NB4 (cell line): ENCODE data around the gene EPB41L3.

ENCODE experiments used
- MYC ChIP-seq: IDR thresholded peaks from 2 replicates; pipeline ENCODE4 v1.6.1; 2011; ENCODE audit warnings: low read depth, low read length
- POLR2A ChIP-seq: IDR thresholded peaks from 2 replicates; pipeline ENCODE4 v1.6.1; 2011; ENCODE audit warnings: mild to moderate bottlenecking; ENCODE audit not compliant: insufficient read length; ENCODE audit errors: extremely low read depth
- TF ChIP-seq, protein P1 (sequence below): IDR thresholded peaks from 2 replicates; pipeline ENCODE4 v1.6.1; 2011; ENCODE audit warnings: low read depth, low read length
- TF ChIP-seq, protein P2 (sequence below): IDR thresholded peaks from one replicate; pipeline ENCODE4 v1.5.1; 2012; ENCODE audit warnings: low read depth, low read length

DNA sequence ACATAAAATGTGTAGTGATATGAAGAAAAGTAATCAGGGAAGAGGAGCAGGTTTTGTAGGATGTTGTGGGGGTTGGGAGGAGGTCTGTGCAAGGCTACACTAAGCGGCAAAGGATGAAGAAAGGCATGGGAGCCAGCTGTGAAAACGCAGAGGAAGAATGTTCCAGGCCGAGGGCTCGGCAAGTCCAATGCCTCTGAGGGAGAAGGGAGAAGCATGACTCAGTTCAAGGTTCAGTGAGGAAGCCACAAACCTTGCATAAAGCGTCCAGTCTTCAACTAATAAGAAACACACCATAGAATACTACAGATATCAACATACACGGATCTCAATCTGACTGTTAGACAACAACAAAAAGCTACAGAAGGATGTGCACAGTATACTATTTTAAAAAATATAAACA lies 16.2 kb downstream of the EPB41L3 start:
- TF ChIP-seq, protein P1, sequence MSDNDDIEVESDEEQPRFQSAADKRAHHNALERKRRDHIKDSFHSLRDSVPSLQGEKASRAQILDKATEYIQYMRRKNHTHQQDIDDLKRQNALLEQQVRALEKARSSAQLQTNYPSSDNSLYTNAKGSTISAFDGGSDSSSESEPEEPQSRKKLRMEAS, result no peak
- TF ChIP-seq, protein P2, sequence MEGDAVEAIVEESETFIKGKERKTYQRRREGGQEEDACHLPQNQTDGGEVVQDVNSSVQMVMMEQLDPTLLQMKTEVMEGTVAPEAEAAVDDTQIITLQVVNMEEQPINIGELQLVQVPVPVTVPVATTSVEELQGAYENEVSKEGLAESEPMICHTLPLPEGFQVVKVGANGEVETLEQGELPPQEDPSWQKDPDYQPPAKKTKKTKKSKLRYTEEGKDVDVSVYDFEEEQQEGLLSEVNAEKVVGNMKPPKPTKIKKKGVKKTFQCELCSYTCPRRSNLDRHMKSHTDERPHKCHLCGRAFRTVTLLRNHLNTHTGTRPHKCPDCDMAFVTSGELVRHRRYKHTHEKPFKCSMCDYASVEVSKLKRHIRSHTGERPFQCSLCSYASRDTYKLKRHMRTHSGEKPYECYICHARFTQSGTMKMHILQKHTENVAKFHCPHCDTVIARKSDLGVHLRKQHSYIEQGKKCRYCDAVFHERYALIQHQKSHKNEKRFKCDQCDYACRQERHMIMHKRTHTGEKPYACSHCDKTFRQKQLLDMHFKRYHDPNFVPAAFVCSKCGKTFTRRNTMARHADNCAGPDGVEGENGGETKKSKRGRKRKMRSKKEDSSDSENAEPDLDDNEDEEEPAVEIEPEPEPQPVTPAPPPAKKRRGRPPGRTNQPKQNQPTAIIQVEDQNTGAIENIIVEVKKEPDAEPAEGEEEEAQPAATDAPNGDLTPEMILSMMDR, result no peak
- no peak for TF ChIP-seq POLR2A
- TF ChIP-seq MYC, result no peak
